Measurements from ENCODE around the gene ZBTB2.

Gene ZBTB2

DNA sequence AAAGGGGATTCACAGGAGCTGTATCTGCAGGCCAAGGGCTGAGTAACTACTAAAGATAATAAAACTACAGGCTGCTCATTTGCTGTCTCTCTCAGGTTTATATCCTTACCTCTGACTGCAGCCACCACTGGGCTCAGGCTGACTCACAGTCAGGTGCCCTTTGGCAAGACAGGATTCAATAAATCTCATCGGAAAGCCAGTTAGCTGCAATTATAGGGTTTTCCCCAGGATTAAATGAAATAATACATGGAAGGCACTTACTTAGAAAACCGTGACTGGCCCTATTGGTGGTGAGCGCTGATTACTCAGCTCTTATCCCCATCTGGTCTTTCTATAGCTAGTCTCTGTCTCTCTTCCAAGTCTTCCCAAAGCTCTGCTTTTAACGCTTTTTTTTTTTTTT, 34.2 kb upstream of the ZBTB2 start:
- no peak for DNase-seq (ENCODE audit: low read depth)
- Histone ChIP-seq H3K4me3 (ENCODE audit: low read length) (no peak overlapping the region), H3K4me1 (ENCODE audit: control insufficient read depth, insufficient read depth, low read length) (no peaks in the 10 kb centered on the region), H3K36me3 (ENCODE audit: control insufficient read depth, insufficient read depth, low read length, severe bottlenecking) (peaks cover 90% of the 10 kb centered on the region), H3K9me3 (ENCODE audit: control insufficient read depth, low read length) (no peaks in the 10 kb centered on the region), H3K27me3 (replicated peaks; ENCODE audit: control insufficient read depth, insufficient read depth, low read length) (no peaks in the 10 kb centered on the region), H3K9ac (ENCODE audit: low read length) (no peak overlapping the region)

DNA sequence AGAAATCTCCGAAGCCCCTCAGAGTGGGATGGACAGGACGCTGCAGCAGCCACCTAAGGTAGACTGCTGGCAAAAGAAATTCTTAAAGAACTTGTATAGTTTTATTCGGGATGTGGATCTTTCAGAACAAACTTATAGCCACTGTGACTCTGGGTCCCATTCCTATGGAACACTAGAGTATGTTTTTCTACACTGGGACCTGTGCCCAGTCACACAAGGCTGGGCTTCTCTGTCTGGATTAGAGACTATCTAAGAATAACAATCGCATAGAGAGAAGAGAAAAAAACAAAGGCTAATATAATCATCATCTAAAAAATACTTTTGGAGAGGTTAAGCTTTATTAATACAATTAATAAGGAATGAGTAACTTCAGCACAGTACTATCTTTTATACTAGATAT, 31.6 kb upstream of the ZBTB2 start:
- H3K4me1 ChIP-seq (ENCODE audit: control insufficient read depth, insufficient read depth, low read length), result no peaks in the 10 kb centered on the region
- H3K9me3 ChIP-seq (ENCODE audit: control insufficient read depth, low read length), result no peaks in the 10 kb centered on the region
- no peaks in the 10 kb centered on the region for H3K27me3 ChIP-seq (replicated peaks; ENCODE audit: control insufficient read depth, insufficient read depth, low read length)
- no peak for DNase-seq (ENCODE audit: low read depth)
- no peak overlapping the region for H3K9ac ChIP-seq (ENCODE audit: low read length)
- peaks cover 87% of the 10 kb centered on the region for H3K36me3 ChIP-seq (ENCODE audit: control insufficient read depth, insufficient read depth, low read length, severe bottlenecking)
- H3K4me3 ChIP-seq (ENCODE audit: low read length), result no peak overlapping the region

DNA sequence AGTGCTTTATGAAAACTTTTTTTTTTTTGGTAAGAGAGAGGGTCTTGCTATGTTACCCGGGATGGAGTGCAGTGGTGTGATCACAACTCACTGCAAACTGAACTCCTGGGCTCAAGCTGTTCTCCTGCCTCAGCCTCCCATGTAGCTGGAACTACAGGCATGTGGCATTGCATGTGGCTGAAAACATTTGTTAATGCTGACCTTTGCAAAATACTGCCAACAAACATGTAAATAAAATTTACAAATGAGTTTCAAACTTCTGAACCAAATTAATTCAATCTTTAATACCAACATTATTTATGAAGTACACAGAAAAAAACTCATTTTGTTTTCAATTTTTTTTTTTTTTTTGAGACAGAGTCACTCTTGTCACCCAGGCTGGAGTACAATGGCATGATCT, 26.1 kb upstream of the ZBTB2 start:
- H3K36me3 ChIP-seq (ENCODE audit: control insufficient read depth, insufficient read depth, low read length, severe bottlenecking), result peaks cover 91% of the 10 kb centered on the region
- H3K9me3 ChIP-seq (ENCODE audit: control insufficient read depth, low read length), result no peaks in the 10 kb centered on the region
- no peaks in the 10 kb centered on the region for H3K4me1 ChIP-seq (ENCODE audit: control insufficient read depth, insufficient read depth, low read length)
- H3K27me3 ChIP-seq (replicated peaks; ENCODE audit: control insufficient read depth, insufficient read depth, low read length), result no peaks in the 10 kb centered on the region
- no peak for DNase-seq (ENCODE audit: low read depth)
- H3K4me3 ChIP-seq (ENCODE audit: low read length), result no peak overlapping the region
- no peak overlapping the region for H3K9ac ChIP-seq (ENCODE audit: low read length)

DNA sequence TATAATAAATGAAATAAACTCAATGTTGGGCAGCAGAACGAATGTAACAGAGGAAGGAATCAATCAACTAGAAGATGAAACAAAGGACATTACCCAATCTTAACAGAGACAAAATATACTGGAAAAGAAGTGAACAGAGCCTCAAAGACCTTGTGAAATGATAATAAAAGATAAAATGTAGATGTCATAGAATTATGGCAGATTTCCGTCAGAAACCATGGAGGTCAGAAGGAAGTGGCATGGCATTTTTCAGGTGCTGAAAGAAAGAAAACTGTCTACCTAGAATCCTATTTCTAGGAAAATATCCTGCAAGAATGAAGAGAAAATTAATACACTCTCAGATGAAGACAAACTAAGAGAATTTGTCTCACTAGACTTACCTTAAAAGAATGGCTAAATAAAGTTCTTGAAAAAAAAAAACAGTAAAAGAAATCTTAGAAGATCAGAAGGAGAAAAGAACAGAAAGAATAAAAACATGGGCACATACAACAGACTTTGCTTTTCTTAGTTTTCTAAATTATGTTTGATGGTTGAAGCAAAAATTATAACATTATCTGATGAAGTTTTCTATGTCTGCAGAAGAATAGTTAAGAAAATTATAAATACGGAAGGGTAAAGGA, 23.4 kb upstream of the ZBTB2 start:
- H3K36me3 ChIP-seq (ENCODE audit: control insufficient read depth, insufficient read depth, low read length, severe bottlenecking), result peaks cover 84% of the 10 kb centered on the region
- no peak overlapping the region for H3K9ac ChIP-seq (ENCODE audit: low read length)
- no peaks in the 10 kb centered on the region for H3K4me1 ChIP-seq (ENCODE audit: control insufficient read depth, insufficient read depth, low read length)
- DNase-seq (ENCODE audit: low read depth), result no peak
- H3K27me3 ChIP-seq (replicated peaks; ENCODE audit: control insufficient read depth, insufficient read depth, low read length), result no peaks in the 10 kb centered on the region
- no peak overlapping the region for H3K4me3 ChIP-seq (ENCODE audit: low read length)
- no peaks in the 10 kb centered on the region for H3K9me3 ChIP-seq (ENCODE audit: control insufficient read depth, low read length)

DNA sequence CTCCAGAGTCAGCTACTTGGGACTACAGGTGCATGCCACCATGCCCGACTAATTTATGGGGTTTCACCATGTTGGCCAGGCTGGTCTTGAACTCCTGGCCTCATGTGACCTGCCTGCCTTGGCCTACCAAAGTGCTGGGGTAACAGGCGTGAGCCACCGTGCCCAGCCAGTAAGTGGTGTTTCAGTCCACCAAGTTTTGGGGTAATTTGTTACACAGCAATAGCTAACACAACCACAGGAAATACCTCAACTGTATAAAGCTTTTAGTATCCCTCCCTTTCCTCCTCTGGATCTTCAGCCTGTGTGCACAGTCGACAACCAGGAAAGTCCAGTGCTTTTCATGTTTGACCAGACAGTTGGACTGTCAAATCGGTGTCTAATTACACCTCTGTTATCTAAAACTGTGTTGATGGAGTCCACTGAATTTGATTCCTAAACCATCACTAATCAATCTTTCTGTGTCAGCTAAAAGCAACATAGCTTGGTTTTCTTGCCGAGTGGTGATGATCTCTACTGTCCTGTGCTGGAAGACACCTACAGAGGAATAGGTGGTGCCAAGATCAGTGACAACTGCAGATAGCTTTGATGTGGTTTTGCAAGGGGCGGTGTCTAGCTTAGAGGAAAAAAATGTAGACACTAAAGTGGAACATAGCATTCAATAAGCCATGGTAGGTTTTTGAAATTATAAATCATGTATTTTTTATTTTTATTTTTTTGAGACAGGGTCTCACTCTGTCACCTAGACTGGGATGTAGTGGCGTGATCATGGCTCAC, 22.2 kb upstream of the ZBTB2 start:
- DNase-seq (ENCODE audit: low read depth), result no peak
- Histone ChIP-seq H3K9ac (ENCODE audit: low read length) (no peak overlapping the region), H3K4me3 (ENCODE audit: low read length) (no peak overlapping the region), H3K9me3 (ENCODE audit: control insufficient read depth, low read length) (no peaks in the 10 kb centered on the region), H3K36me3 (ENCODE audit: control insufficient read depth, insufficient read depth, low read length, severe bottlenecking) (peaks cover 78% of the 10 kb centered on the region), H3K27me3 (replicated peaks; ENCODE audit: control insufficient read depth, insufficient read depth, low read length) (no peaks in the 10 kb centered on the region), H3K4me1 (ENCODE audit: control insufficient read depth, insufficient read depth, low read length) (peaks cover 11% of the 10 kb centered on the region)

DNA sequence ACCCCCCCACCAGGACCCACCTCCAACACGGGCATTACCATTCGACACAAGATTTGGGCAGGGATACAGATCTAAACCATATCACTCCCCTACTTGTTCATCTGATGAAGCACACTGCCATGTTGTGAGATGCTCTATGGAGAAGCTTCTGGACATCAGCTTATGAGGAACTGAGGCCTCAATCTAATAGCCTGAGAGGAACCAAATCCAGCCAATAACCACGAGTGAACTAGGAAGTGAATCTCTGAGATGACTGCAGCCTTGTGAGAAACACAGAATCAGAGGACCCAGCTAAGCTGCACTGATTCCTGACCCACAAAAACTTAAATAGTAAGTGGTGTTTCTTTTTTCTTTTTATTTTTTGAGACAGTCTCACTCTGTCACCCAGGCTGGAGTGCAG, 21.6 kb upstream of the ZBTB2 start:
- DNase-seq (ENCODE audit: low read depth), result no peak
- H3K4me3 ChIP-seq (ENCODE audit: low read length), result no peak overlapping the region
- no peak overlapping the region for H3K9ac ChIP-seq (ENCODE audit: low read length)
- no peaks in the 10 kb centered on the region for H3K9me3 ChIP-seq (ENCODE audit: control insufficient read depth, low read length)
- H3K4me1 ChIP-seq (ENCODE audit: control insufficient read depth, insufficient read depth, low read length), result peaks cover 12% of the 10 kb centered on the region
- H3K27me3 ChIP-seq (replicated peaks; ENCODE audit: control insufficient read depth, insufficient read depth, low read length), result no peaks in the 10 kb centered on the region
- peaks cover 75% of the 10 kb centered on the region for H3K36me3 ChIP-seq (ENCODE audit: control insufficient read depth, insufficient read depth, low read length, severe bottlenecking)

DNA sequence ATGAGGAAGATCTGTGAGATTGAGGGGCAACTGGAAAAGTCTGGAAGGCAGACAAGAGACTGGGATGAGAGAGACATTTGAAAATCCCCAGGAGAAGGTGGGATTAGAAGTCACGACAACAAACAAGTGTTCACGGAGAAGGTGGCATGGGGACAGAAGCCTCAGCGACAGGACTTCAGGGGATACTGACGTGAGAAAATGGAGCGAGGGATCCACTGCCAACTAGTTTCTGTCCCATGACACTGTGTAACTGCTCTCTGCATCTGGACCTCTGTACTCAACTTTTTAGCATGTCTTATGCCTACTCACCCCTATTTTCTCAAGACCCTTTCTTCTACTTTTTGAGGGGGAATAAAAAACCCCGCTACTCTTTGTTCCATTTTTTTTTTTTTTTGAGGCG, 18.3 kb upstream of the ZBTB2 start:
- H3K9ac ChIP-seq (ENCODE audit: low read length), result no peak overlapping the region
- H3K27me3 ChIP-seq (replicated peaks; ENCODE audit: control insufficient read depth, insufficient read depth, low read length), result no peaks in the 10 kb centered on the region
- peaks cover 58% of the 10 kb centered on the region for H3K36me3 ChIP-seq (ENCODE audit: control insufficient read depth, insufficient read depth, low read length, severe bottlenecking)
- no peak for DNase-seq (ENCODE audit: low read depth)
- H3K4me1 ChIP-seq (ENCODE audit: control insufficient read depth, insufficient read depth, low read length), result peaks cover 16% of the 10 kb centered on the region
- H3K4me3 ChIP-seq (ENCODE audit: low read length), result no peak overlapping the region
- no peaks in the 10 kb centered on the region for H3K9me3 ChIP-seq (ENCODE audit: control insufficient read depth, low read length)

DNA sequence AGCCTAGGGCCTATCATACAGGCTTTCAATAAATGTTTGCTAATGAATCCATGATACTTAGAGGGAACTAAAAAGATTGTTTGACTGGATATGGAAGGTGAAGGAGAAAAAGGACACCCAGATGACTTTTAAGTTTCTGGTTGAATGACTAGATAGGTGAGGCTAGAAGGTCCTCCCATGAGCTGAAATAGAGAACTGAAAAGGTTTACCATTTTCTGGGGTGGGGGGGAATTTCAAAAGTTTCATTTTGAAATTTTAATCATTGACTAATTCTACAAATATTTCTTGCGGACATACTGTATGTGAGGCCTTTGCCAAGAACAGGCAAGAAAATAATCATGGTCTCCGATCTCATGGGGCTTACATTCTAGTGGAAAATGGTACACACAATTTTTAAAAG, 17.9 kb upstream of the ZBTB2 start:
- no peaks in the 10 kb centered on the region for H3K9me3 ChIP-seq (ENCODE audit: control insufficient read depth, low read length)
- H3K27me3 ChIP-seq (replicated peaks; ENCODE audit: control insufficient read depth, insufficient read depth, low read length), result no peaks in the 10 kb centered on the region
- DNase-seq (ENCODE audit: low read depth), result no peak
- H3K36me3 ChIP-seq (ENCODE audit: control insufficient read depth, insufficient read depth, low read length, severe bottlenecking), result peaks cover 58% of the 10 kb centered on the region
- H3K4me3 ChIP-seq (ENCODE audit: low read length), result no peak overlapping the region
- H3K9ac ChIP-seq (ENCODE audit: low read length), result no peak overlapping the region
- peaks cover 19% of the 10 kb centered on the region for H3K4me1 ChIP-seq (ENCODE audit: control insufficient read depth, insufficient read depth, low read length)

DNA sequence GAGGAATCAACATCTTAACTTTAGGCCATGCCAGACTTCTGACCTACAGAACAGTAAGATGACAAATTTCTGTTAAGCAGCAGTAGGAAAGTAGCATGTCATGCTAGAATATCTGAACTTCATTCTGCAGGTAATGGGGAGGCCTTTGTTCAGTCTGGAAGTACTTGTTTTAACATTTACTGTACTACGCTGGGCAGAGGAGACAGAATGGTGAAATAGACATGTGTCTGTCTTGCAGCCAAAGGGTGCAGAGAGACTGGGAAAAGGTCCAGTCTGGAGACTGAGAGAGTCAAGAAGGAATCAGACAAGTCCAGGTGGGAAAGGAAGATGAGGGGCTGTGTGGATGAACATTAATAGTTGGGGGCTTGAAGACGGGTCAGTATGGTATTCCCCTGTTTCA, 17.5 kb upstream of the ZBTB2 start:
- Histone ChIP-seq H3K4me1 (ENCODE audit: control insufficient read depth, insufficient read depth, low read length) (peaks cover 19% of the 10 kb centered on the region), H3K9me3 (ENCODE audit: control insufficient read depth, low read length) (no peaks in the 10 kb centered on the region), H3K9ac (ENCODE audit: low read length) (no peak overlapping the region), H3K36me3 (ENCODE audit: control insufficient read depth, insufficient read depth, low read length, severe bottlenecking) (peaks cover 58% of the 10 kb centered on the region), H3K4me3 (ENCODE audit: low read length) (no peak overlapping the region), H3K27me3 (replicated peaks; ENCODE audit: control insufficient read depth, insufficient read depth, low read length) (no peaks in the 10 kb centered on the region)
- DNase-seq (ENCODE audit: low read depth), result no peak

DNA sequence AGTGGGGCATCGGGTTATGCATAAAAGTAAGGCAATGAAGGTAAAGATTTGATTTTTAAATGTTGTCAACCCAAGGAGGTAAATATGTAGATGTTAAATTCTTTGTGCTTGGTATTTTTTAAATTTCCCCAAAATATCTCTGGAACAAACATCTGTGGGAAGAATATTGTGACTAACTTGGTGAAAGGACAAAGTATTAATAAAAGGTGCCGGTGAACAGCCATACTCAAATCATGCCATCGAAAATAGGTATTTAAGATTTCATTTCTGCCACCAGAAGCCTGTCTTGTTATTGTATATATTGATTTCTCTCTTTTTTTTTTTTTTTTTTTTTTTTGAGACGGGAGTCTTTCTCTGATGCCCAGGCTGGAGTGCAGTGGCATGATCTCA, 12.6 kb upstream of the ZBTB2 start:
- Histone ChIP-seq H3K9me3 (ENCODE audit: control insufficient read depth, low read length) (no peaks in the 10 kb centered on the region), H3K36me3 (ENCODE audit: control insufficient read depth, insufficient read depth, low read length, severe bottlenecking) (peaks cover 34% of the 10 kb centered on the region), H3K4me1 (ENCODE audit: control insufficient read depth, insufficient read depth, low read length) (peaks cover 15% of the 10 kb centered on the region), H3K4me3 (ENCODE audit: low read length) (no peak overlapping the region), H3K9ac (ENCODE audit: low read length) (no peak overlapping the region), H3K27me3 (replicated peaks; ENCODE audit: control insufficient read depth, insufficient read depth, low read length) (no peaks in the 10 kb centered on the region)
- no peak for DNase-seq (ENCODE audit: low read depth)

DNA sequence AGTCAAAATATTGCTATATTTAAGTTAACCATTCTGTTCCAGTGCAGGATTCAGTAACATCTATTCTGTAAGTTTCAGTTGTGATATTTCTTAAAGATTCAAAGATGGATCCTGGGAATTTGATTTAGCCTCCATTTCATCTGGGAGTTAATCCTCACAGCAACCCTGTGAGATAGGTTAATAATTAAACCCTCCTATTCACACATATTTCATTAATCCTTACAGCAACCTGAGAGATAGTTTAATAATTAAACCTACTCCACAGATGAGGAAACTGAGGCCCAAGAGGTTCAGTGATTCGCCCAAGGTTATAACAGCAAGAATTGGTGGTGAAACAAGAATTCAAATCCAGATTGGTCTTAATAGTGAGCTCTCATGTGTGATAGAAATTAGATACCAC, 10.9 kb upstream of the ZBTB2 start:
- H3K4me3 ChIP-seq (ENCODE audit: low read length), result no peak overlapping the region
- H3K9me3 ChIP-seq (ENCODE audit: control insufficient read depth, low read length), result no peaks in the 10 kb centered on the region
- H3K27me3 ChIP-seq (replicated peaks; ENCODE audit: control insufficient read depth, insufficient read depth, low read length), result no peaks in the 10 kb centered on the region
- H3K36me3 ChIP-seq (ENCODE audit: control insufficient read depth, insufficient read depth, low read length, severe bottlenecking), result peaks cover 32% of the 10 kb centered on the region
- H3K9ac ChIP-seq (ENCODE audit: low read length), result no peak overlapping the region
- peaks cover 10% of the 10 kb centered on the region for H3K4me1 ChIP-seq (ENCODE audit: control insufficient read depth, insufficient read depth, low read length)
- DNase-seq (ENCODE audit: low read depth), result no peak

DNA sequence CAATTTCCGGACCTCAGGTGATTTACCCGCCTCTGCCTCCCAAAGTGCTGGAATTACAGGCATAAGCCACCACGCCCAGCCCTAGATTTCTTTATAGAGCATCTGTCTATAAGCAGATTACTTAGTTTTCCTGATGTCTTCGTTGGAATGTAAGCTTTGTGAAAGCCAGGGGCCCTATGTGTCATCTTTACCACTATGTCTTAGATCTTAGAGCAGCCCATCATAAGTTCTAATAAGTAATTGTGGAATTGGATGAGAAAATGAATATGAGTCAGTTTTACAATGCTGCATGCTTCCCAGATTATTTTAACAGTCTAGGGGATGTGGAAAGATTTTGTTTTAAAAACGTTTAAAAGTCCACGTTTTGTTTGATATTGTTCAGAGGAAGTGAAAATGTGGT, 9.1 kb upstream of the ZBTB2 start:
- peaks cover 30% of the 10 kb centered on the region for H3K36me3 ChIP-seq (ENCODE audit: control insufficient read depth, insufficient read depth, low read length, severe bottlenecking)
- no peaks in the 10 kb centered on the region for H3K9me3 ChIP-seq (ENCODE audit: control insufficient read depth, low read length)
- H3K27me3 ChIP-seq (replicated peaks; ENCODE audit: control insufficient read depth, insufficient read depth, low read length), result no peaks in the 10 kb centered on the region
- H3K4me3 ChIP-seq (ENCODE audit: low read length), result no peak overlapping the region
- DNase-seq (ENCODE audit: low read depth), result no peak
- H3K4me1 ChIP-seq (ENCODE audit: control insufficient read depth, insufficient read depth, low read length), result peaks cover 7% of the 10 kb centered on the region
- no peak overlapping the region for H3K9ac ChIP-seq (ENCODE audit: low read length)
